Suppressor macrophage (primary cell): ENCODE measurements around the gene TNNT1.
A peak's percentile ranks its signal among the peaks of the same experiment; 100 is the strongest.
"Not testable (repeated sequence)": the region's sequence is repeated elsewhere in the genome, so short reads cannot be mapped to it uniquely, and the experiment has no call there.

Experiments
- DNase-seq, 4 experiments: peaks; one replicate each; pipeline ENCODE4 v3.0.0-alpha.2; 2020 to 2022

The TNNT1 gene

DNA sequence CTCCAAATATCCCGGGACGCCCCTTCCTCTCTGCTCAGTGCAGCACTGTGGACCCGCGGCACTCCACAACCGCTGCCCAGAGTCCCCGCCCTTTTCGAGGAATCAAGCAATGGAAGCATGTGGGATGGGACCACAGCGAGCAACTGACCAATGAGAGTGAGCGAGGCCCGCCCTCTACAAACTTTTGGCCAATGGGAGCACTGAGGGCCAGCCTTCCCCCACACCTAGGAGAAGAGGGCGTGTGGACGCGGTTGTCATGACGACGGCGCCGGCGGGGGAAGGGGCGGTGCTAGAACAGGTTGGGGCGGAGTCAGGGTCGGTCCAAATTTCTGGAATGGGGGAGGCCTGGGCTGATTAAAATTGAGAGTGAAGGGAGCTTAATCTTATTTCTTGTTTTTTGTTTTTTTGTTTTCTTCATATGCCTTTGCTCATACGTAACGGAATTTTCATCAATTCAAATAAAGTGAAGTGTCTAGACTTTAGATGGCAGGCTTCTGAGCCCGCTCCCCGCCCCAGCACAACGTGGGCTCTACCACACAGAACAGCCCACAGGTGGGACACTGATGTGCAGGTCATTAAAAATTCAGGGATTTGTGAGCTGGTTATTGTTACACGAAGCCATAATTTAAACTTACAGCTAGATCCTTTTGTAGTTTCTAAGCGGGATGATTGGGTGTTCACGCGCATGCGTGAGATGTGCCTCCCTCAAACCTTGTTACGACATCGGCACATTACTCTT lies 17.7 kb upstream of the TNNT1 start, which contains the start of gene DNAAF3:
TSS of gene DNAAF3 (minus strand) at position 84 of the 739 bp plus-strand sequence. CDS start 200 bp downstream, outside the sequence.
- peak; percentile 87 to 94 (median 90) for DNase-seq

DNA sequence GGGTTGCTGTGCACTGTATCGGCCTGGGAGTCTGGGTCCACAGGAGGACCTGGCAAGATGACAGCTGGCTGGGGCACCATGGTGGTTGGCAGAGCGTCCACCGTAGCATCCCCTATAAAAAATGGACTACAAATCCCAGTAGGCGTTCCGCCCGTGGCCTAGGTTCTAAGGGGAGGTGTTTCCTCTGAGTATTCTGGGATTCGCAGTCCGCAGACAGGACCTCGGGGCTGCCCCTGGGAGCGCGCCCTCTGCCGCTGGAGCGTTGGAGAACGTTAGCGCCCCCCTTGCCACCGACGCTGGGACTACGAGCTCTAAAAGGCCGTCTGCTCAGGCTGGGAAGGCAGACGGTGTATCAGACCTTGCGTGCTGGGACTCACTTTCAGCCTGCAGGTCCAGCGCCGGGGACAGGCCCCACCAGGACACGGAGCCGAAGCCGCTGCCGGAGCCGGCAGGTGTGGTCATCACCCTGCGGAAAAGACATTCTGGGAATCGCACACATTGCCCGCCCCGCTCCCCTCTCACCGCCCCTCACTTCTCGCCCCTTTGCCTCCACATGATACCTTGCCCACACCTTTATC lies 17.0 kb upstream of the TNNT1 start:
- DNase-seq = peak; percentile 59 to 79 (median 66)

DNA sequence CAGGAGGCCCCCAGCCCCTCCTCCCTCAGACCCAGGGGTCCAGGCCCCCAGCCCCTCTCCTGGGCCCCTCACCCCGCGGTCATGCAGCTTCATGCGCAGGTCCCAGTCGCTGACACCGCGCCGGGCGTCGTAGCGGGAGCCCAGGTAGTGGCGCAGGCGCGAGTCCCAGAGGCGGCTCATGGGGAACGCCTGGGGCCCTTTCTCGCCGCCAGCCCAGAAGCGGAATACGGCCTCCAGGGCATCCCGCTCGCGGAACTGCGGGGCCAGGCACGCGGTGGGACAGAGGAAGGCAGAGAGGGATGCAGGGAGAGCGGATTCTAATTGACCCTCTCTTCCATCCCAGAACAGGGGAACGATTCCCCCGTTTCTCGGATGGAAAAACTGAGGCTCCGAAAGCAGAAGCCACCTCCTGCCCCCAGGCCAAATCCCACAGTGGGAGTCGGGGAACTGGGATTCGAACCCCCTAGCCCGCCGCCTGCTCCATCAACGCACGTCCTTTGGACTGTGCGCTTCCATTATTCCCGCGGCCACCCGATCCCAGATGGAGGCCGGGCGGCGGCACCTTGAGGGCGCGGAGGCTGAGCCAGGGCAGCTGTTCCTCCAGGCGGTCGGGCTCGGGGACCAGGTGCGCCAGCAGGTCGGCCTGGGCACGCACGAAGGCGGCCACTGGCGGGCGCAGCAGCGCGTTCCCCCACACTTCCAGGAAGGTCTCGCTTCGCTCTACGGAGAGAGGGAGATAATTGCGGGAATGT lies 12.7 kb upstream of the TNNT1 start:
- no peak for DNase-seq

DNA sequence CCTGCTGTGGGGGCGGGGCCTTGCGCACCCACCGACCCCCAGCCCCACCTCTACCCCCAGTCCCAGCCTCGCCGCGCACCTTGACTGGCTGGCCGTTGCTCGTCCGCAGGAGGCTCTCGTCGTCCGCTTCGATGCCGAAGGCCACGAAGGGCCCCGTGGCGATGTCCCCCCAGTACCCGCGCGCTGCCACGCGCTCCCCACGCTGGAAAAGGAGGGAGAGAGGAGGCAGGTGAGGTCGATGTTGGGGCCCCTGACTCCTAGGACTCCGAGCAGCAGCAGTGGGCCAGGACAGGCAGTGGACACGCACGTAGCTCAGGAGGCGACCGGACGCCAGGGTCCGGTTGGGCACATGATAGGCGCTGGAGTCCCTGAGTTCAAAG lies 12.0 kb upstream of the TNNT1 start:
- no peak for DNase-seq

DNA sequence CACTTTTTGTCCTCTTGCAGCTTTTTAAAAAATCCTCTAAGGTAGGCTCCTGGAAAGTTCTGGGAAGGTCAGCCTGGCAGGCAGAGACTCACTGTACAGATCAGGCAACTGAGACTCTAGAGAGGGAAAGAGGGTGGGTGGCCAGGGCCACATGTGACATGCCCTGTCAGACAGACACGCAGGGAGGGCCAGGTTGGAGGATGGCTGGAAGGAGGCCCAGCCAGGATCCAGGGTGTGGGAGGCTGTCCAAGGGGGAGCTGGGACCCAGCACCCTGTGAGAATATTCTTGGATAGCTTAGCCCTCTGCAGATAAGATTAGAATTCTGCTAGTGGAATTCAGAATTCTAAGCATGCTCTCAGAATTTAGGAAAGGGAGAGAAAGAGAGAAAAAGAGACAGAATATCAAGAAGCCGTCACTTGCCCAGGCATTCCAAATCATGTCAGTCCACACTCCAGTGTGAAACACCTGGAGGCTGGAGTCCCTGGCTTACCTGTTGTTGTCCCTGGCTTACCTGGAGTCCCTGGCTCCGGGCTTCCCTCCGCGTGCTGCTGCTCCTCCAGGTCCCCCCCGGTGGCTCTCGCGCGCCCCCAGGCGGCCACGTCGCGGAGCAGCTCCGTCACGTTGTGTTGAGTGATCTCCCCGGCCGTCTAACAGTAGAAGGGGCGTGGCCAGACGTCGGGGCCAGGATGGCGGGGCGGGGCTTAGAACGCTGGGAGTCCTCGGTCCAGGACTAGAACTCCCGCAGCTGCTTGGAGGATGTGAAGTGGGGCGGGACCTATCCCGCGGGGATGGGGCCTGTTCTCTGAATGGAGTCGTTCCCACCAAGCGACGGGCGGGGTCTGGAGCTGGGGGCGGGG lies 11.4 kb upstream of the TNNT1 start:
- peak; percentile 89 to 93 (median 92) for DNase-seq

DNA sequence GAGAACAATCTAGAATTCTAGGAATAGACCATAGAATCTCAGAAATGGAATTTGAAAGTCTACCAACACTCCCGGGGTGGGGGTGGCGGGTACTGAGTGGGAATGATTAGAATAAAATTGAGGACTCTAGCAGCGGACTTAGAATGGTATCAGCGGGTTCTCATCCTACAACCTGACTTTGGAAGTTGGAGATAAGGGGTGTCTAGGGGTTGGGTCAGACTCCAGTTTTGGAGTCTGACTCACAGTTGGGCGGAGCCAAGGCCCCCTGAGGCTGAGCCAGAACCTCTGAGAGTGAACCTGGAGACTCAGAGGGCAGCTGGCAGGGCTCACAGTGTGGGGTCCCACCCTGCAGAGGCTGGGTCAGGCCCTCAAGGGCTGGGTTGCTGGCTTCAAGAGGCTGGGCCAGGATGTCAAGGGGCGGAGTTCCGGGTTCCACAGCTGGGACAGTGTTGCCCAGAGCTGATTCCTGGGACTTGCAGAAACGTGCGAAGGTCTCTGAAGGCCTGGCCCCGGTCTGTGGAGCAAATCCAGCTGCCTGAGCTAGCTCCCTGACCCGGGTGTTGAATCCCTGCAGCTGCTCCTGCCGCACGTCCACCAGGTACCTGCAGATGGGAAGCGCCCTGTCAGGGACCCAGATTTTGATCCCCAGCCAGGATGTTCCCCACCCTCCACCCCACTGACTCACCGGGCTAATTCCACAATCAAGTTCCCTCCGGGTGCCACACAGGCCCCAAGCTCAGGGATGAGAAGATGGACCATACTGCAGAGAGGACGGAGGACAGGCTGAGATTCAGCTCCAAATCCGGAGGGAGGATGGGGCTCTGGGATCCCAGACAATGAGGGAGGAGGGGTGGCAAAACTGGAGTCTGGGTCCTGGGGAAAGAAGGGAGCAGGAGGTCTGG lies 10.1 kb upstream of the TNNT1 start:
- DNase-seq = no peak

DNA sequence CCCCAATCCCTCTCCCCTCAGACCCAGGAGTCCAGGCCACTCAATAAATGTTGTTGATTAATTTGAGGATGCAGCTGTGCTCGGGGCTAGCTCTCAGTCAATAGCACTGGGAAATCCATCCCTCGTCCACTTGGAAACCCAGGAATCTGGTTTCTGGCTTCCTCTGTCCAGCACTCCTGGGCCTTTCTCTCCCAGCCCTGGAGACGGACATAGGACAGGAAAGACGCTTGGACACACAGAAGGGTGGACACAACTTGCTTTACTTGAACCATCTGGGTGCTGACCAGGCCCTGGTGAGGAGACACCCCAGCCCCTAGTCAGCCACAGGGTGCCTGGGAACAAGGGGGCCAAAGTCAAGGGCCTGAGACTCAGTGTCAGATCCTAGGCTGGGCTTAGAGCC lies 9.4 kb upstream of the TNNT1 start:
- no peak for DNase-seq

DNA sequence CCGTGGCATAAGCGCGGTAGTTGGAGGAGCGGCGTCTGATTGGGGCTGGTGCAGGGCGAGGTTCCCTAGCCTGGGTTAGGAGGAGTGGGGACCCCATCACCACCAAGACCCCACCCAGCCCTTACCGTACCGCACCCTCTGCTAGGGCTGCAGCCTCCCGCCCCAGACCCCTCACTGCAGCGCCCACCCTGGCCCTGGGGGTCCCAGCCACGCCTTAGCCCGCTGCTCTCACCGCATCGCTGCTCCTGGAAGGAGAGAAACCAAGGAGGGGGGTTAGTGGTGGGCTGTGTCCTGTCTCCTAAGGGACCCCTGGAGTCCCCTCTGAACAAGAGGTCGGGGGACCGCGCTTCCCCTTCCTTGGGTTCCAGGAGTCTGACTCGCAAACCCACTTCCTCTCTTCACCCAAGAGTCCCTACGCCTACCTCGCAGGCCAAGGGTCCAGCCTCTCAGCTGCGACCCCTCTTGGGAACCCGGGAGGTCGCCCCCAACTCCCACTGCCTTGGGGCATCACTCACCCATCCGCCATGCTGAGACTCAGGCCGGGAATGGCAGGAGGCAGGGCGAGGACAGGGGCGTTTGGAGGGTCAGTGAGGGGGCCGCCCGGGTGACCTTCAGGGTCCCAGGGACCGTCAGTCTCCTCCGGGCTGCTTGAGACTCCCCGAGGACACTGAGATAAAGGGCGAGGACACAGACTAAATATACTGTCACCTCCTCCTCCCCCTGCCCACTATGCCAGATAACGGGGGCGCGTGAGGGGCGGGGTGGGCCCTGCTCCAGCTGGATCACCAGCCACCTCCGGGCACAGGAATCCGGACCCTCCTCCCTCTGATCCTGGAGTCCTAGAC lies 8.3 kb upstream of the TNNT1 start, which contains the start of gene TNNI3:
TSS of gene TNNI3 (minus strand) at position 669 of the 845 bp plus-strand sequence. CDS start at position 526, 143 bp downstream.
- DNase-seq = no peak

DNA sequence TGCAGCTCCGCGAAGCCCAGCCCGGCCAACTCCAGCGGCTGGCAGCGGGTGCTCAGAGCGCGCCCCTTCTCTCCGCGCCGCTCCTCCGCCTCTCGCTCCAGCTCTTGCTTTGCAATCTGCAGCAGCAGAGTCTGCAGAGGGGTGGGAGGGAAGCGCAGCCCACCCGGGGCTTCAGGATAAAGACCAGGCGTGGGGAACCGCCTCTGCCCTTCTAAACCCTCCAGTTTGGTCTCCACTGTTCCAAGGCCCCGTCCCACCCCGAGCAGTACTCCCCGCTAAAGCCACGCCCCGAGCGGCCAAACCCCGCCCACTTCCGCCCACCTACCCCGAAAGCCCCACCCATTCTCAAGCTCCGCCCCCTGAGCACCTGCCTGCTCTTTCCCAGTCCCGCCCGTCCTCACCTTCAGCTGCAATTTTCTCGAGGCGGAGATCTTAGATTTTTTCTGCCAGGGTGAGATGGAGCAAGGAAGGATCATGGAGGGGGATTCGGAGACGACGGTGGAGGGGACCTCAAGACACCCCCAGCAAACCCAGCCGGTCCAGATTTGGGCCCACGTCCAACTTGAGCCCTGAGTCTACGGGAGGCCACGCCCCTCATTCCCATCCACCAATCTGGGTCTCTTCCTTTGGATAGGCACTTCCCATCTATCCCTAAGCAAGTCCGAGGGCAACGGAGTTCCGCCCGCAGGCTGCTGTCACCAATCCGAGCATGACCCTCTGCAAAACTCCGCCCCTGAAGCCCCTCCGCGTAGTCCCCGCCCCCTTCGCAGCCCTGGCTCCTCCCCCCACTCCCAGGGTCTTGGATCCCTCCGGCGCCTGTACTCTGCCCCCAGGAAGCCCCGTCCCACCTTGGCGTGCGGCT lies 7.4 kb upstream of the TNNT1 start:
- peak in 3 of 4 experiments; percentile 23 to 43 (median 31) for DNase-seq

DNA sequence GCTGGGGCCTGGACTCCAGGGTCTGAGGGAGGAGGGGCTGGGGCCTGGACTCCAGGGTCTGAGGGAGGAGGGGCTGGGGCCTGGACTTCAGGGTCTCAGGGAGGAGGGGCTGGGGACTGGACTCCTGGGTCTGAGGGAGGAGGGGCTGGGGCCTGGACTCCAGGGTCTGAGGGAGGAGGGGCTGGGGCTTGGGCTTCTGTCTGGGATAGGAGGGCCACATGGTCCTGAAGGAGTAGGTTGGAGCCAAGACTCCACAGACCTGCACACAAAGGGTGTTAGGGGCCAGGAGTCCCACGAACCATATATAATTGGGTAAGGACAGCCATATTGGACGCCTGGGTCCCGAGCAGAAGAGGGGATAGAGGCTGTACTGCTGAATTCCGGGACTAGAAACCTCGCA lies 6.8 kb upstream of the TNNT1 start:
- DNase-seq = not testable (repeated sequence)

DNA sequence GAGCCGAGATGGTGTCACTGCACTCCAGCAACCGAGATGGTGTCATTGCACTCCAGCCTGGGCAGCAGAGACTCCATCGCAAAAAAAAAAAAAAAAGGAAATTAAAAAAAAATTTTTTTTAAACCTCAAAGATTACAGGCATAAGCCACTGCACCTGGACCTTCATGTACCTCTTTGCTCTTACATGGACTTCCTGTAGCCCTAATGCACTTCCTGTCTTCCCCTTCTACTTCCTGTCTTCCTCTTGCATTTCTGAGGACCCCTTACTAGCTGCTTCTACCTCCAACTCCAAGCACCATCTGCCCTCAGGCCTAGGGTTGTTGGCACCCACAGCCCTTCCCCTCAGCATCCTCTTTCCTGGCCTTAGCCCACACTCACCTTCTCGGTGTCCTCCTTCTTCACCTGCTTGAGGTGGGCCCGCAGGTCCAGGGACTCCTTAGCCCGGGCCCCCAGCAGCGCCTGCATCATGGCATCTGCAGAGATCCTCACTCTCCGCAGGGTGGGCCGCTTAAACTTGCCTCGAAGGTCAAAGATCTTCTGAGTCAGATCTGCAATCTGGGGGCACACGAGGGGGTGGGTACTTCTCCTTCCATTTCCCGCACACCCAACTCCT lies 4.8 kb upstream of the TNNT1 start:
- no peak for DNase-seq

DNA sequence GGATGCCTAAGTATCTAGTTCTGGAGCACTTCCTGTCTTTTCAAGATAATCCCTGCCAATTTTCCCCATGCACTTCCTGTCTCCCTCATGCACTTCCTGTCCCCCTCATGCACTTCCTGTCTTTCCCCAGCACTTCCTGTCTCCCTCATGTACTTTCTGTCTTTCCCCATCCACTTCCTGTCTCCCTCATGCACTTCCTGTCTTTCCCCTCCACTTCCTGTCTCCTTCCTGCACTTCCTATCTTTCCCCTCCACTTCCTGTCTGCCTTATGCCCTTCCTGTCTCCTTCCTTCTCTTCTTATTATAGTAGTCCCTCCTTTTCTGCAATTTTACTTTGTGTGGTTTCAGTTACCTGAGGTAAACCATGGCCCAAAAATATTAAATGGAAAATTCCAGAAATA lies 3.0 kb upstream of the TNNT1 start:
- no peak for DNase-seq

DNA sequence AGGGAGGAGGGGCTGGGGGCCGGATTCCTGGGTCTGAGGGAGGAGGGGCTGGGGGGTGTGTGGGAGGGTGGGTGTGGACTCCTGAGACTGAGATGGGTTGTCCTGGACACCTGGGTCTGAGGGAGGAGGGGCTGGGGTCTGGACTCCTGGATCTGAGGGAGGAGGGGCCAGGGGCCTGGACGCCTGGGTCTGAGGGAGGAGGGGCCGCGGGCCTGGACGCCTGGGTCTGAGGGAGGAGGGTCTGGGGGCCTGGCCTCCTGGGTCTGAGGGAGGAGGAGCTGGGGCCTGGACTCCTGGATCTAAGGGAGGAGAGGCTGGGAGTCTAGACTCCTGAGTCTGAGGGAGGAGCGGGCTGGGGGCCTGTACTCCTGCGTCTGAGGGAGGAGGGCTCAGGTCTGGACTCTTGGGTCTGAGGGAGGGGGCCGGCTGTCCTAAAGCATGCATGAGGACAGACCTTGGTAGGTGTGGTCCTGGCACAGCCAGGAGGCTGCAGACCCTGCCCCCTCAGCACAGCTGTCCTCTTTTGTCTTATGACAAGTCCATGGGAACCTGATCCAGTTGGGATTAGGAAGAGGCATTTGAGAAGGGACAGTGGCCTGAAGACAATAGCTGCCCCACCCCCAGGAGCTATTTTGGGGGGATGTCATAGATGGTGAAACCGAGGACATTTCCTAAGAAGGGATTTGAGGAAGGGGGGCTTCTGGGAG lies 1.3 kb downstream of the TNNT1 start:
- no peak for DNase-seq

DNA sequence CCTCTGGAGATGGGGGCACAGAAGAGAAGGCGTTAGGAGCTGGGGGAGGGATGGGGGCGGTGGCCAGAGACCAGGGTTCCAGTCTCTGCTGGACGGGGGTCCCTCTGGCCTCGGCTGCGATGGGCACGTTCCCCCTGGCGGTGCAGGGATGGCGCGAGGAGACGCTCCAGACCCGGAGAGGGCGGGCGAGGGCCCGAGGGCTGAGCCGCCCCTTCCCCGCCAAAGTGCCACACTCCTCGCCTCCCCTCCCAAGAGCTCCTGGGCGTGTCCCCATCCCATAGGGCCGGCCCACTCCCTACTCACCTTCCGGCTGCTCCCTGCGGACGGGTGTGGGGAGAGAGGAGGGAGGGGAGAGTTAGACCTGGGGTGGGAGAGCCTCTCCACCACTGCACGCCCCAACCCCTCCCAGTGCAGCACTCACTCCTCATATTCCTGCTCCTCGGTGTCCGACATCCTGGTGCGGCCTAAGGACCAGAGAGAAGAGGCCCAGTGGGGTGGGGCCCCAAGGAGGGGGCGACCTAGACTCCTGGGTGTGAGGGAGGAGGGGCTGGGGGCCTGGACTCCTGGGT lies 2.2 kb downstream of the TNNT1 start:
- no peak for DNase-seq

DNA sequence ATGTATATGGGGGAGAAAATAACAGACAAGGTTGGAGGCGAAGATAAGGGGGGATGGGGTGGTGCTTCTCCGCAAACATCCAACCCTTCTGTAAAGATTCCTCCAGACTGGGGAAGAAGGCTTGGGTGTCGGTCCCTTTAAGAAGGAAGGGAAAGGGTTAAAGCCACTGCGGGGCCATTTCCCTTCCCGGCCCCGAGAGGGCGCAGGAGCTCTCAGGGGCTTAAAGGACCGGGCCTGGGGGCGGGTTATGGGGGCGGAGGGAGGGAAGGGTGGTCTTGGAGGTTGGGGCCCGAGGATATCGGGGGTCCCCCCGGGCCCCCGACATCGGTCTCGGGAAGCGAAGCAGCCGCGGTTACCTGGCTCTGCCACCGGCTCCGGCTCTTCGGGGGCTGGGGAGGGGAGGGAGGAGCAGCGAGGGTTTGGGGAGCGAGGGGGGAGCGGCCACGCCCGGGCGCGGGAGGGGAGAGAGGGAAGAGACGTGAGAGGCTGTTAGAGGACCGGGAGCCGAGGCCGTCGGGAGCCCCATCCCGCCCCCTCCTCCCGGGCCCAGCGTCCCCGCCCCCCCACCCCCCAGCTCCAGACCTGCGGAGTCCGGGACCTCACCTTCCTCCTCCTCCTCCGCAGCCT lies 2.8 kb downstream of the TNNT1 start:
- DNase-seq = peak; percentile 35 to 57 (median 47)

DNA sequence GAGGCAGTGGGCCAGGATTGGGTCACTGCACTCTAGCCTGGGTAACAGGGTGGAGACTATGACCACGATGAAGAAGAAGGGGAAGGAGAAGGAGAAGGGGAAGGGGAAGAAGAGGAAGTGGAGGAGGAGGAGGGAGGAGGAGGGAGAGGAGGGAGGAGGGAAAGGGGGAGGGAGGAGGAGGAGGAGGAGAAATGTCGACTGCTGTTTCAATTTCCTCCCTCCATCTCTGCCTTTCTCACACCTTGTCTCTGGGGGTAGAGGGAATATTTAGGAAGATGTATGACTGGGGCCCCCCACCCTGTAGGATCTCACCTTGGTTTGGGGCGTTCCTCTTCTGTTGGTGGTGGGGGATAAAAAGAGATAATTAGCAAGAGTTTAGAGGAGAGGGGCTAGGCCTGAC lies 3.8 kb downstream of the TNNT1 start:
- peak; percentile 20 to 56 (median 51) for DNase-seq

DNA sequence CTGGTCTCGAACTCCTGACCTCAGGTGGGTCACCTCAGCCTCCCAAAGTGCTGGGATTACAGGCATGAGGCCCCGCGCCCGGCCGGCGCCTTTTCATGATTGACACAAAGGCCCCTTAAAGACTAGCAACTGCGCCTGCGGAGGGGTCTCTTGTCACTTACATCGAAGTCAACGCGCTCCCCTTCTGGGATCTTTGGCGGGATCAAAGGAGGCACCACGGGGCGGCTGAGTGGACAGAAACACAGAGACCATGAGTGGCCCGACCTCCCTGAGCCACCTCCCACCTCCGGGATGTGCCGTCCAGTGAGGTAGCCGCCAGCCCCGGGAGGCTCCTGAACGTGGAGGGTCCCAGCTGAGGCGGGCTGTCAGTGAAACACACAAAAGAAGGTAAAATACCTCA lies 7.3 kb downstream of the TNNT1 start:
- no peak for DNase-seq
